AG04449 (cell line): ENCODE results near the gene GABPB1.

Experiments
- CTCF ChIA-PET: fragments of 350-600 bp; formaldehyde crosslinking; extraction: SDS; loops from one replicate; lab custom pipeline; 2021; ENCODE audit warnings: antibody characterized with exemption; lab: Yijun Ruan, JAX
- POLR2A ChIA-PET: fragments of 400-600, 350-600 bp; formaldehyde crosslinking; extraction: SDS; loops from one replicate; lab custom pipeline; 2020; ENCODE audit warnings: antibody characterized with exemption, inconsistent platforms; lab: Yijun Ruan, JAX
- DNase-seq: peaks from one replicate; pipeline ENCODE4 v3.0.0-alpha.2; 2010; ENCODE audit warnings: low read depth, low spot score
- H3K4me3 ChIP-seq: 2 replicates; pipeline ENCODE4 v1.5.1; 2011; ENCODE audit warnings: low read depth, mild to moderate bottlenecking, control low read depth, low read length
- TF ChIP-seq, protein P1 (sequence below): IDR thresholded peaks from one replicate; pipeline ENCODE4 v1.5.1; 2011; ENCODE audit warnings: mild to moderate bottlenecking, moderate library complexity, low read length, control low read depth, inconsistent platforms; ENCODE audit not compliant: insufficient read depth; ENCODE audit errors: missing control alignments

GABPB1 gene

GRCh38 chr15:50335251-50335650 lies 19.7 kb downstream of the GABPB1 start:
- DNase-seq = no peak
- POLR2A ChIA-PET = no interaction called here
- no peak overlapping the region for H3K4me3 ChIP-seq
- TF ChIP-seq, protein P1, sequence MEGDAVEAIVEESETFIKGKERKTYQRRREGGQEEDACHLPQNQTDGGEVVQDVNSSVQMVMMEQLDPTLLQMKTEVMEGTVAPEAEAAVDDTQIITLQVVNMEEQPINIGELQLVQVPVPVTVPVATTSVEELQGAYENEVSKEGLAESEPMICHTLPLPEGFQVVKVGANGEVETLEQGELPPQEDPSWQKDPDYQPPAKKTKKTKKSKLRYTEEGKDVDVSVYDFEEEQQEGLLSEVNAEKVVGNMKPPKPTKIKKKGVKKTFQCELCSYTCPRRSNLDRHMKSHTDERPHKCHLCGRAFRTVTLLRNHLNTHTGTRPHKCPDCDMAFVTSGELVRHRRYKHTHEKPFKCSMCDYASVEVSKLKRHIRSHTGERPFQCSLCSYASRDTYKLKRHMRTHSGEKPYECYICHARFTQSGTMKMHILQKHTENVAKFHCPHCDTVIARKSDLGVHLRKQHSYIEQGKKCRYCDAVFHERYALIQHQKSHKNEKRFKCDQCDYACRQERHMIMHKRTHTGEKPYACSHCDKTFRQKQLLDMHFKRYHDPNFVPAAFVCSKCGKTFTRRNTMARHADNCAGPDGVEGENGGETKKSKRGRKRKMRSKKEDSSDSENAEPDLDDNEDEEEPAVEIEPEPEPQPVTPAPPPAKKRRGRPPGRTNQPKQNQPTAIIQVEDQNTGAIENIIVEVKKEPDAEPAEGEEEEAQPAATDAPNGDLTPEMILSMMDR = no peak
- CTCF ChIA-PET = no interaction called here

DNA sequence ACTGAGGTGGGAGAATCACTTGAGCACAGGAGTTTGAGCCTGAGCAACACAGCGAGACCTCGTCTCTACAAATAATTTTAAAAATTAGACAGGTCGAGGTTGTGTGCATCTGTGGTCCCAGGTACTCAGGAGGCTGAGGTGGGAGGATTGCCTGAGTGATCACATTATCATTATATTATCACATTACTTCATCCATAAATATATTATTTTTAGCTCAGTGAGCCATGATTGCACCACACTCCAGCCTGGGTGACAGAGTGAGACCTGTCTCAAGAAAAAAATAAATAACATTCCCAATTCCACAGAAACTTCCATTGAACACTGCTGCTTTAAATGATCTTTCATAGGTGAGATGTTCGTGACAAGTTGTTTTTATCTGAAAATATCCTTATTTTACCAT lies 21.8 kb downstream of the GABPB1 start:
- H3K4me3 ChIP-seq = no peak overlapping the region
- no peak for DNase-seq
- ChIA-PET POLR2A (no interaction called here), CTCF (interaction anchor here (1.0 kb wide), 1 partner anchor 17 kb away, joined by 5 read pairs; no protein-coding TSS in a partner anchor)
- TF ChIP-seq, protein P1 = no peak

DNA sequence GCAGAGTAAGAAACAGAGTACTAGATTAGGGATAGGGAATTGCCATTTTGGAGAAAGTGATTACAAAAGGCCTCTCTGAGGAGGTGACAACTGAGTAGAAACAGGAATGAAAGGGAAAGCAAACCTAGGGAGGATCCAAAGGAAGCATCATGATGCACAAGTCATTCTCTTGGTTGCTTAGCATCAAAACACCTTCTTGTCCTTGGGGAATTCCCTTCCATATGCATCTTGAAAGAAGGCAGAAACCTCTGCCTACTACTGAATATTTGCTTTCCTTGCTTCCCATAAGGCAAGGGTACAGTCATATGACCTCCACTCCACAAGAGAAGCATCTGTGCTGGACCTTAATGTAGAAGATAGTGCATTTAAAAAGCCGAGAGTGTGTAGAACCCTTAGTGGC lies 24.1 kb downstream of the GABPB1 start:
- DNase-seq = no peak
- TF ChIP-seq, protein P1 = no peak
- ChIA-PET CTCF (interaction anchor here (1.9 to 3.8 kb wide), 2 partner anchors 10 to 15 kb away, joined by 4 to 19 read pairs; no protein-coding TSS in a partner anchor), POLR2A (no interaction called here)
- H3K4me3 ChIP-seq = no peak overlapping the region

DNA sequence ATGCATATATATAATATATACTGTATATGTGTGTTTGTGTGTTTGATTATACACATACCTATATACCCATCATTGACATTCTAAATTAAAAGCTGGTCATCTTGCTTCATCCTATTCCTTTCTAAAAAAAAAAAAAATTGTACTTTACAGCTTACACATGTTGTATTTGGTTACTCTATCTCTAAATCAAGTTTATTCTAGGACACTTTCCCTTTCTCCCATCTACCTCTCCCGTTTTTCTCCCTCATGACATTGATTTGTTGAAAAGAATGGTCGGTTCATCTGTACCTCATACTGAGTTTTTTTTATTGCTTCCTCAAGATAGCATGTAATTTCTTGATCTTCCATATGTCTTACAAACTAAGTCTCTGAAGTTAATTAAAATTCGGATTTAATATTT lies 26.9 kb downstream of the GABPB1 start:
- no peak for DNase-seq
- no peak overlapping the region for H3K4me3 ChIP-seq
- POLR2A ChIA-PET = no interaction called here
- CTCF ChIA-PET = interaction anchor here (0.9 to 3.8 kb wide), 2 partner anchors 10 to 13 kb away, joined by 3 to 19 read pairs; no protein-coding TSS in a partner anchor
- TF ChIP-seq, protein P1 = no peak

DNA sequence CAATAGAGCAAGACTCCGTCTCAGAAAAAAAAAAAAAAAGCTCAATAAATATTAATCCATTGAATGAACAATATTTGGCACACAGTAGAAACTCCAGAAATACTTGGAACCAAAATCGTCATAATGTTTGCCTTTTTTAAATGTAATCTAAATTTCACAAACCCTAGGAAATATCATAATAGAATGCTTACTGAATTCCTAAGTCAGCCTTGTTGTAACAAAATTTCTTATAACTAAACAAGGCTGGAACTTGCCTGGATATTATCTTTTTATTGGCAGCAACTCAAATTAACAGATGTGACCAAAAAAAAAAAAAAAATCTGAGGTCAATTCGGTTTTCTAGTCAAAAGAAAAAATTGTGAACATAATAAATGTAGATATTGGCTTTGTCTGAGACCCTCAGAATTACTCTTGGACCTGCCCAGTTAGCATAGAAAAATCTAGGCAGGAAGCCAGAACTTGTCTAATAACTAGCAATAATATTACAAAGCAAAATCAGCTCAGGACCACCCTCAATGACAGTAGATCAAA lies 33.3 kb downstream of the GABPB1 start:
- DNase-seq = no peak
- CTCF ChIA-PET = interaction anchor here (0.7 to 2.6 kb wide), 2 partner anchors 174 to 177 kb away, joined by 3 to 8 read pairs; no protein-coding TSS in a partner anchor
- POLR2A ChIA-PET = no interaction called here
- TF ChIP-seq, protein P1 = no peak
- no peak overlapping the region for H3K4me3 ChIP-seq

GRCh38 chr15:50320504-50320903 lies 34.5 kb downstream of the GABPB1 start:
- ChIA-PET CTCF (interaction anchor here (1.5 to 2.6 kb wide), 2 partner anchors 10 to 172 kb away, joined by 4 to 8 read pairs; no protein-coding TSS in a partner anchor), POLR2A (no interaction called here)
- no peak overlapping the region for H3K4me3 ChIP-seq
- DNase-seq = no peak
- TF ChIP-seq, protein P1 = no peak
